HepG2 (cell line): ENCODE data around the gene MYLK. TPM values are rescaled to one million over a fixed set of nuclear protein-coding genes. Genes with fewer than 3 reads are reported as not detected.
"Not testable (repeated sequence)": the region's sequence is repeated elsewhere in the genome, so short reads cannot be mapped to it uniquely, and the experiment has no call there.

Experiments
- ATAC-seq: fragments of 200-7000 bp; cut with Tn5 transposase; 3 replicates; pipeline ENCODE4 v1.9.1; 2020; ENCODE audit warnings: mild to moderate bottlenecking, moderate library complexity
- BruUV-seq: library from RNA; stranded (reverse); fragments of 400-500 nt; replicated peaks from 2 replicates; lab custom pipeline; 2021; lab: Mats Ljungman, UMichigan
- CTCF ChIA-PET: fragments of 300-600 bp; formaldehyde crosslinking; extraction: SDS; loops from one replicate; lab custom pipeline; 2021; ENCODE audit warnings: low total read pairs, inconsistent platforms, low intra/inter-chr PET ratio; lab: Yijun Ruan, JAX
- POLR2A ChIA-PET: fragments of 350-600 bp; sonication (Branson Sonifier 250); formaldehyde crosslinking; loops from one replicate; lab custom pipeline; 2020; ENCODE audit warnings: antibody characterized with exemption, inconsistent platforms; lab: Yijun Ruan, JAX
- DNase-seq: peaks from one replicate; pipeline ENCODE4 v3.0.0-alpha.2; 2015; ENCODE audit warnings: low spot score
- FAIRE-seq: peaks from 3 replicates; lab custom pipeline; 2011; peaks lifted over from hg19 to GRCh38; lab: Jason Lieb, UNC
- H2AFZ ChIP-seq: one replicate; pipeline ENCODE4 v1.6.1; 2011; ENCODE audit warnings: low read length, inconsistent platforms
- H3K27ac ChIP-seq: fragments of 300-600 bp; 3 replicates; pipeline ENCODE4 v1.8.0; 2011; ENCODE audit warnings: mixed run types, mild to moderate bottlenecking, mixed read lengths, low read length, inconsistent platforms; ENCODE audit not compliant: insufficient read depth; ENCODE audit errors: extremely low read length
- H3K27me3 ChIP-seq, 2 experiments: fragments of 200-600 bp in 1 of 2; 2 replicates in 1 of 2; 3 replicates in 1 of 2; pipeline versions ENCODE4 v1.6.0 to v1.8.0; 2011; ENCODE audit warnings: low read length in 2 of 2, mild to moderate bottlenecking in 2 of 2, moderate library complexity in 2 of 2, inconsistent platforms in 1 of 2; ENCODE audit not compliant: insufficient read depth in 2 of 2, control insufficient read depth in 1 of 2
- H3K36me3 ChIP-seq, 2 experiments: fragments of 200-600 bp in 1 of 2; replicated peaks in 1 of 2; 2 replicates in 1 of 2; 3 replicates in 1 of 2; pipeline versions ENCODE4 v1.5.1 to v1.8.0; 2011; ENCODE audit warnings: low read length in 2 of 2, inconsistent platforms in 1 of 2; ENCODE audit not compliant: insufficient read depth in 2 of 2, control insufficient read depth in 1 of 2
- H3K4me1 ChIP-seq: 2 replicates; pipeline ENCODE4 v1.5.1; 2012; ENCODE audit warnings: low read length, inconsistent platforms; ENCODE audit not compliant: insufficient read depth
- H3K4me2 ChIP-seq: 2 replicates; pipeline ENCODE4 v1.6.0; 2011; ENCODE audit warnings: low read depth, low read length, inconsistent platforms
- H3K4me3 ChIP-seq, 3 experiments: fragments of 200-600 bp in 1 of 3; sonication (generic), shearing (Covaris generic) in 1 of 3; replicated peaks in 1 of 3; 2 replicates each; pipeline ENCODE4 v1.5.1; 2011 to 2016; ENCODE audit warnings: low read length in 3 of 3, inconsistent platforms in 2 of 3, low read depth in 2 of 3, mild to moderate bottlenecking in 2 of 3, control low read depth in 1 of 3, mixed read lengths in 1 of 3; ENCODE audit not compliant: insufficient read depth in 1 of 3
- H3K79me2 ChIP-seq: one replicate; pipeline ENCODE4 v1.6.1; 2011; ENCODE audit warnings: low read length, inconsistent platforms; ENCODE audit not compliant: insufficient read depth
- H3K9ac ChIP-seq: 2 replicates; pipeline ENCODE4 v1.6.0; 2011; ENCODE audit warnings: mild to moderate bottlenecking, low read depth, low read length, inconsistent platforms; ENCODE audit not compliant: insufficient read depth
- H3K9me3 ChIP-seq: 2 replicates; pipeline ENCODE4 v1.5.1; 2012; ENCODE audit warnings: mild to moderate bottlenecking, low read length
- H4K20me1 ChIP-seq: 2 replicates; pipeline ENCODE4 v1.6.0; 2011; ENCODE audit warnings: inconsistent platforms, mild to moderate bottlenecking, low read length, moderate library complexity; ENCODE audit not compliant: insufficient read depth
- RXRA ChIP-seq: sonication (generic); formaldehyde crosslinking; IDR thresholded peaks from 2 replicates; pipeline ENCODE4 v1.5.1; 2020; ENCODE audit warnings: missing genetic modification reagents
- SOX6 ChIP-seq, 2 experiments: fragments of 450-650 bp in 1 of 2; sonication (generic) in 1 of 2; formaldehyde crosslinking in 1 of 2; IDR thresholded peaks; 2 replicates each; pipeline versions ENCODE4 v1.4.0 to v1.6.1; 2017 to 2020; ENCODE audit warnings: antibody characterized with exemption in 1 of 2, mild to moderate bottlenecking in 1 of 2, missing genetic modification reagents in 1 of 2
- ZNF383 ChIP-seq: sonication (generic); formaldehyde crosslinking; IDR thresholded peaks from 2 replicates; pipeline ENCODE4 v1.4.0; 2020; ENCODE audit warnings: missing genetic modification reagents, mild to moderate bottlenecking, borderline replicate concordance
- ZNF83 ChIP-seq: sonication (generic); formaldehyde crosslinking; IDR thresholded peaks from 2 replicates; pipeline ENCODE4 v1.4.0; 2020; ENCODE audit warnings: missing genetic modification reagents, mild to moderate bottlenecking, borderline replicate concordance
- WGBS: methylation state at CpG from one replicate; pipeline ENCODE4 v1.1.6; 2017; ENCODE audit warnings: low lambda C conversion rate; 5-methylcytosine and 5-hydroxymethylcytosine counted together
- in situ Hi-C: cut with HindIII; loops from 2 replicates; pipeline ENCODE4 v1.10.0; 2017; ENCODE audit warnings: low pct_unique_long_range_greater_than_20kb; ENCODE audit not compliant: extremely low pct_ligation_motif_present
- intact Hi-C: fragments of 100-400 bp; cut with micrococcal nuclease; formaldehyde crosslinking; loops from one replicate; pipeline ENCODE4 v1.10.0; 2022; ENCODE audit not compliant: unreplicated experiment
- polyA plus RNA-seq, 8 experiments: library from polyadenylated mRNA; depleted of rRNA in 3 of 8; stranded (reverse) in 7 of 8; unstranded in 1 of 8; fragments of >200 nt; fragmentation: Illumina TruSeq in 4 of 8; extraction: Trizol in 4 of 8; gene quantifications; 2 replicates each; pipeline versions ENCODE4 v1.2.1 to v1.2.3, GENCODE V29; 2011 to 2016; ENCODE audit warnings: low read depth in 4 of 8, missing spikeins in 1 of 8, mixed read lengths in 1 of 8; ENCODE audit not compliant: insufficient read depth in 1 of 8
- total RNA-seq, 5 experiments: library from RNA; depleted of rRNA; stranded (reverse); fragments of >200 nt; fragmentation: Illumina TruSeq; extraction: Trizol; gene quantifications; 2 replicates each; pipeline ENCODE4 v1.2.3, GENCODE V29; 2016; ENCODE audit warnings: low read depth in 1 of 5

The MYLK gene
- total and polyA plus RNA-seq, 2 of the 13 experiments (the other 11 are each of a cell fraction or from before 2014, with no cell fraction given) = 10.6 to 34.9 TPM

DNA sequence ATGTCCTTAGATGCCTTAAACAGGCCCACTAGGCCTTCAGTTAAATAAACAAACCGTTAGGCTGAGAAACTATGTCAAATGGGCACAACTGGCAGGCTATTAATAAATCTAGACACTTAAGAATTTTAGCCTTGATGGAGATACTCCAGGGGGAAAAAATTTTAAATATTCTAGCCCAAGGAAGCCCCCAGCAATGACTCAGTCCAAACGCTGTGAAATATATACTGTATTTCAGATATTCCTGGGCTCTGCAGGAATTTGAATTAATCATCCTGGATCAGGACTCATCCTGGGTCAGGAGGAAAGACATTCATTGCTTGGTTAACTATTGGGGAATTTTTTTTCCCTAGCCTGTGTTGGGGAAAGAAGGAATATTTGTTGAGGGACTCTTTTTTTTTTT is 166.7 kb downstream of the MYLK start:
- H3K36me3 ChIP-seq = peaks cover 2 to 14% of the 10 kb centered on the region in 2 experiments; a peak in 4 of 5 replicates
- CTCF ChIA-PET = interaction anchor here (1.5 to 3.6 kb wide), 2 partner anchors 65 to 75 kb away, joined by 6 to 32 read pairs; no protein-coding TSS in a partner anchor
- H3K4me3 ChIP-seq, ATAC-seq, H3K27ac ChIP-seq, H3K4me1 ChIP-seq, H3K9ac ChIP-seq, H2AFZ ChIP-seq, BruUV-seq, DNase-seq, POLR2A ChIA-PET, intact Hi-C loops, H3K4me2 ChIP-seq, H3K79me2 ChIP-seq, FAIRE-seq, in situ Hi-C loops, H3K27me3 ChIP-seq, H4K20me1 ChIP-seq, H3K9me3 ChIP-seq: not testable (repeated sequence)
- 91% methylated on average over 2 of the region's 2 CpGs for WGBS

DNA sequence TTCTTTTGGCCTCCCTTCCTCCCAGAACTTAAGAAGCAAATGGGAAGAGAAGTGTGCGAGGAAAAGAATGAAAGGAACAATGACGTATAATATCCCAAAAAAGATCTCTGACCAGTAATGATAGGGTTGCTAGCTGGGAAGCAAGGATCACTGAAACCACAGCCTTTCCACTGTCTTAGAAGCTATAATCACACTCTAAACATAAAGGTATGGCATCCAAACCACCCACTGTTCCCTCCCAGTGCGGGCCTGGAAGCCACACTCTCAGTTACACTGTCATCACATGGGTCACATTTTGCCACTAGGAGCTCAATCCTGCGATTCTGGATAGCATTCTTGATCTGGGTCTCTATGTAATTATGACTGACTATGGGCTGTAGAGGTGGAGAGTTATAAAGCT is 167.7 kb downstream of the MYLK start:
- Histone ChIP-seq H3K27me3 (no peaks in the 10 kb centered on the region), H3K9me3 (no peaks in the 10 kb centered on the region), H3K79me2 (no peaks in the 10 kb centered on the region), H3K4me2 (no peak overlapping the region), H4K20me1 (no peaks in the 10 kb centered on the region), H3K4me3 (no peak overlapping the region), H2AFZ (no peak overlapping the region), H3K36me3 (peaks cover 3 to 11% of the 10 kb centered on the region in 2 experiments; a peak in 4 of 5 replicates), H3K4me1 (no peaks in the 10 kb centered on the region), H3K9ac (no peak overlapping the region), H3K27ac (no peak overlapping the region)
- no peak for DNase-seq
- POLR2A ChIA-PET = no interaction called here
- ATAC-seq = no peak
- in situ Hi-C loops (no loop called here), intact Hi-C loops (no loop called here)
- no peak for FAIRE-seq
- TF ChIP-seq SOX6 (IDR thresholded peaks at IDR 0.05) (no peak), SOX6 (CRISPR knock-in tag; IDR thresholded peaks at IDR 0.05) (no peak), ZNF383 (CRISPR knock-in tag) (no peak), RXRA (CRISPR knock-in tag) (no peak), ZNF83 (CRISPR knock-in tag) (no peak)
- no TSS peak for BruUV-seq
- 98% methylated on average over 4 of the region's 4 CpGs for WGBS
- CTCF ChIA-PET = interaction anchor here (1.5 to 3.6 kb wide), 2 partner anchors 64 to 74 kb away, joined by 6 to 32 read pairs; no protein-coding TSS in a partner anchor
